Muscle layer of duodenum (tissue), 2 donors: ENCODE results near the gene ADAMTS17.

Experiments used
- H3K27ac ChIP-seq: one replicate; pipeline ENCODE4 v1.7.0; 2013; ENCODE audit warnings: mild to moderate bottlenecking, low read length
- H3K27me3 ChIP-seq: one replicate; pipeline ENCODE4 v1.7.0; 2013; ENCODE audit warnings: low read depth, mild to moderate bottlenecking, control low read depth, low read length
- H3K36me3 ChIP-seq, 2 donors: one replicate each; pipeline ENCODE4 v1.7.0; 2013; ENCODE audit warnings: low read length in 2 of 2, control low read depth in 1 of 2, mild to moderate bottlenecking in 1 of 2; ENCODE audit not compliant: insufficient read depth in 2 of 2, control insufficient read depth in 1 of 2
- H3K4me1 ChIP-seq, 2 donors: one replicate each; pipeline ENCODE4 v1.7.0; 2013; ENCODE audit warnings: low read length in 2 of 2, mild to moderate bottlenecking in 2 of 2, control low read depth in 1 of 2, moderate library complexity in 1 of 2; ENCODE audit not compliant: insufficient read depth in 2 of 2, control insufficient read depth in 1 of 2
- H3K4me3 ChIP-seq, 2 donors: one replicate each; pipeline ENCODE4 v1.7.0; 2013; ENCODE audit warnings: low read length in 2 of 2, low read depth in 1 of 2, mild to moderate bottlenecking in 1 of 2
- H3K9me3 ChIP-seq, 2 donors: one replicate each; pipeline ENCODE4 v1.7.0; 2013; ENCODE audit warnings: low read length in 2 of 2, control low read depth in 1 of 2, mild to moderate bottlenecking in 1 of 2; ENCODE audit not compliant: control insufficient read depth in 1 of 2
- donor health status: healthy.

The ADAMTS17 gene

GRCh38 chr15:100226107-100226506, 115.7 kb downstream of the ADAMTS17 start:
- H3K9me3 ChIP-seq = no peaks in the 10 kb centered on the region
- H3K27me3 ChIP-seq = no peaks in the 10 kb centered on the region
- H3K27ac ChIP-seq = no peak overlapping the region
- no peaks in the 10 kb centered on the region for H3K36me3 ChIP-seq
- no peaks in the 10 kb centered on the region for H3K4me1 ChIP-seq
- H3K4me3 ChIP-seq = no peak overlapping the region

GRCh38 chr15:100224206-100225185, 117.3 kb downstream of the ADAMTS17 start:
- Histone ChIP-seq H3K36me3 (no peaks in the 10 kb centered on the region), H3K4me3 (no peak overlapping the region), H3K4me1 (no peaks in the 10 kb centered on the region), H3K27me3 (no peaks in the 10 kb centered on the region), H3K27ac (no peak overlapping the region), H3K9me3 (no peaks in the 10 kb centered on the region)

- Histone ChIP-seq H3K9me3 (no peaks in the 10 kb centered on the region), H3K27me3 (no peaks in the 10 kb centered on the region), H3K27ac (no peak overlapping the region), H3K4me3 (no peak overlapping the region), H3K4me1 (no peaks in the 10 kb centered on the region), H3K36me3 (no peaks in the 10 kb centered on the region)
Observed at GRCh38 chr15:100222349-100222715, 119.4 kb downstream of the ADAMTS17 start.

- Histone ChIP-seq H3K4me3 (no peak overlapping the region), H3K9me3 (no peaks in the 10 kb centered on the region), H3K36me3 (no peaks in the 10 kb centered on the region), H3K4me1 (no peaks in the 10 kb centered on the region), H3K27ac (no peak overlapping the region), H3K27me3 (no peaks in the 10 kb centered on the region)
Observed at GRCh38 chr15:100221471-100222348, 120.1 kb downstream of the ADAMTS17 start.

- Histone ChIP-seq H3K4me3 (no peak overlapping the region), H3K27ac (no peak overlapping the region), H3K4me1 (no peaks in the 10 kb centered on the region), H3K9me3 (no peaks in the 10 kb centered on the region), H3K36me3 (no peaks in the 10 kb centered on the region), H3K27me3 (no peaks in the 10 kb centered on the region)
Observed at GRCh38 chr15:100220058-100220768, 121.6 kb downstream of the ADAMTS17 start.

- no peak overlapping the region for H3K4me3 ChIP-seq
- H3K9me3 ChIP-seq = no peaks in the 10 kb centered on the region
- no peaks in the 10 kb centered on the region for H3K36me3 ChIP-seq
- no peaks in the 10 kb centered on the region for H3K4me1 ChIP-seq
- H3K27me3 ChIP-seq = no peaks in the 10 kb centered on the region
- no peak overlapping the region for H3K27ac ChIP-seq
Observed at GRCh38 chr15:100218434-100218833, 123.3 kb downstream of the ADAMTS17 start.

GRCh38 chr15:100216182-100216581, 125.6 kb downstream of the ADAMTS17 start:
- H3K4me3 ChIP-seq = no peak overlapping the region
- no peaks in the 10 kb centered on the region for H3K27me3 ChIP-seq
- H3K27ac ChIP-seq = no peak overlapping the region
- no peaks in the 10 kb centered on the region for H3K9me3 ChIP-seq
- H3K36me3 ChIP-seq = no peaks in the 10 kb centered on the region
- peaks cover 0 to 9% of the 10 kb centered on the region in 2 donors for H3K4me1 ChIP-seq

- Histone ChIP-seq H3K27me3 (no peaks in the 10 kb centered on the region), H3K36me3 (no peaks in the 10 kb centered on the region), H3K4me1 (peaks cover 0 to 9% of the 10 kb centered on the region in 2 donors), H3K27ac (no peak overlapping the region), H3K9me3 (no peaks in the 10 kb centered on the region), H3K4me3 (no peak overlapping the region)
Observed at GRCh38 chr15:100215843-100216169, 126.0 kb downstream of the ADAMTS17 start.

GRCh38 chr15:100215031-100215842, 126.5 kb downstream of the ADAMTS17 start:
- Histone ChIP-seq H3K9me3 (no peaks in the 10 kb centered on the region), H3K27ac (no peak overlapping the region), H3K36me3 (no peaks in the 10 kb centered on the region), H3K4me1 (peaks cover 0 to 9% of the 10 kb centered on the region in 2 donors), H3K4me3 (no peak overlapping the region), H3K27me3 (no peaks in the 10 kb centered on the region)

GRCh38 chr15:100211855-100212850, 129.6 kb downstream of the ADAMTS17 start:
- Histone ChIP-seq H3K27me3 (no peaks in the 10 kb centered on the region), H3K4me3 (no peak overlapping the region), H3K9me3 (no peaks in the 10 kb centered on the region), H3K36me3 (no peaks in the 10 kb centered on the region), H3K4me1 (peaks cover 0 to 13% of the 10 kb centered on the region in 2 donors), H3K27ac (no peak overlapping the region)
